ENCODE measurements around the gene TMED4.
"Not testable (repeated sequence)": the region's sequence is repeated elsewhere in the genome, so short reads cannot be mapped to it uniquely, and the experiment has no call there.

- not testable (repeated sequence) for TF ChIP-seq CTCF (IDR thresholded peaks at IDR 0.05); SIN3A (IDR thresholded peaks at IDR 0.05; ENCODE audit: borderline replicate concordance, low read depth, low read length); RFX5 (IDR thresholded peaks at IDR 0.05; ENCODE audit: low read length); POLR2AphosphoS5 (IDR thresholded peaks at IDR 0.05; ENCODE audit: low read depth, low read length); GABPA (IDR thresholded peaks at IDR 0.05; ENCODE audit: low read depth); NFIC (IDR thresholded peaks at IDR 0.05; ENCODE audit: borderline replicate concordance); EP300 (IDR thresholded peaks at IDR 0.05; ENCODE audit: borderline replicate concordance in 1 of 2, low read depth in 1 of 2, low read length in 1 of 2); FOXJ3 (CRISPR knock-in tag; IDR thresholded peaks at IDR 0.05); TAF1 (IDR thresholded peaks at IDR 0.05; ENCODE audit: borderline replicate concordance, low read depth, low read length); RCOR1 (IDR thresholded peaks at IDR 0.05; ENCODE audit: low read length); REST (IDR thresholded peaks at IDR 0.05; ENCODE audit: low read depth, low read length); ELF1 (IDR thresholded peaks at IDR 0.05); EZH2phosphoT487 (IDR thresholded peaks at IDR 0.05; ENCODE audit: borderline replicate concordance, low read depth)
- TF ChIP-seq, protein P1, sequence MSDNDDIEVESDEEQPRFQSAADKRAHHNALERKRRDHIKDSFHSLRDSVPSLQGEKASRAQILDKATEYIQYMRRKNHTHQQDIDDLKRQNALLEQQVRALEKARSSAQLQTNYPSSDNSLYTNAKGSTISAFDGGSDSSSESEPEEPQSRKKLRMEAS (IDR thresholded peaks at IDR 0.05; ENCODE audit: low read depth) = not testable (repeated sequence)
These were observed 29.5 kb downstream of the TMED4 start for GRCh38 chr7:44552473-44553005.

All from SK-N-SH (cell line).